ENCODE measurements around the gene LRRC58. TPM values are rescaled to one million over a fixed set of nuclear protein-coding genes. Genes with fewer than 3 reads are reported as not detected.

LRRC58 gene
- total and polyA plus RNA-seq, 7 donors = 4.2 to 48.5 (median 34.5) TPM

GRCh38 chr3:120348065-120348990 is 826 bp downstream of the LRRC58 start:
- intact Hi-C loops (cut with DNase I) = loop anchor here (1.0 to 10.0 kb wide), 6 partner anchors 49 to 454 kb away; partner anchors contain the start of genes GPR156 and GSK3B
- Histone ChIP-seq H3K36me3 (no peaks in the 10 kb centered on the region), H3K27ac (peak overlapping the region; percentile 84 to 96 (median 94)), H3K9me3 (no peaks in the 10 kb centered on the region), H3K4me3 (peak overlapping the region; percentile 62 to 92 (median 84)), H3K4me1 (peaks cover 0 to 42% (median 30%) of the 10 kb centered on the region in 4 donors), H3K27me3 (no peaks in the 10 kb centered on the region)
- TF ChIP-seq POLR2A (IDR thresholded peaks at IDR 0.05) (no peak), EP300 (IDR thresholded peaks at IDR 0.05) (no peak), CTCF (IDR thresholded peaks at IDR 0.05) (no peak)
- no peak for DNase-seq
- WGBS, 2 donors = 1% methylated on average over 41 of the region's 41 CpGs

- peaks cover 0 to 37% (median 20%) of the 10 kb centered on the region in 4 donors for H3K4me1 ChIP-seq
- intact Hi-C loops (cut with DNase I) = loop anchor here (10.0 kb wide), 2 partner anchors 250 to 450 kb away; partner anchors contain the start of gene GSK3B
- no peak for DNase-seq
- no peaks in the 10 kb centered on the region for H3K27me3 ChIP-seq
- no peak overlapping the region for H3K27ac ChIP-seq
- 12 to 43% methylated on average over 1 of the region's 1 CpG for WGBS, 2 donors
- H3K4me3 ChIP-seq = no peak overlapping the region
- H3K9me3 ChIP-seq = peaks cover 0 to 3% (median 0%) of the 10 kb centered on the region in 4 donors
- TF ChIP-seq POLR2A (IDR thresholded peaks at IDR 0.05) (no peak), POLR2AphosphoS5 (IDR thresholded peaks at IDR 0.05) (no peak), CTCF (IDR thresholded peaks at IDR 0.05) (no peak), EP300 (IDR thresholded peaks at IDR 0.05) (no peak)
- no peaks in the 10 kb centered on the region for H3K36me3 ChIP-seq
Observed at GRCh38 chr3:120344349-120344748, 4.8 kb downstream of the LRRC58 start.

- Histone ChIP-seq H3K4me1 (peaks cover 0 to 26% (median 10%) of the 10 kb centered on the region in 4 donors), H3K27ac (no peak overlapping the region), H3K36me3 (no peaks in the 10 kb centered on the region), H3K9me3 (peaks cover 0 to 5% (median 0%) of the 10 kb centered on the region in 4 donors), H3K4me3 (no peak overlapping the region), H3K27me3 (no peaks in the 10 kb centered on the region)
- DNase-seq = no peak
- intact Hi-C loops (cut with DNase I) = loop anchor here (10.0 kb wide), 2 partner anchors 247 to 447 kb away; partner anchors contain the start of gene GSK3B
- TF ChIP-seq EP300 (IDR thresholded peaks at IDR 0.05) (no peak), POLR2AphosphoS5 (IDR thresholded peaks at IDR 0.05) (no peak), POLR2A (IDR thresholded peaks at IDR 0.05) (no peak), CTCF (IDR thresholded peaks at IDR 0.05) (no peak)
- 87 to 94% methylated on average over 8 of the region's 8 CpGs for WGBS, 2 donors
Observed at GRCh38 chr3:120341658-120342346, 7.4 kb downstream of the LRRC58 start.

- no peak overlapping the region for H3K4me3 ChIP-seq
- no peak for DNase-seq
- no peak for TF ChIP-seq CTCF (IDR thresholded peaks at IDR 0.05)
- TF ChIP-seq EP300 (IDR thresholded peaks at IDR 0.05) = no peak
- no peak for TF ChIP-seq POLR2AphosphoS5 (IDR thresholded peaks at IDR 0.05)
- TF ChIP-seq POLR2A (IDR thresholded peaks at IDR 0.05) = no peak
- H3K27me3 ChIP-seq = no peaks in the 10 kb centered on the region
- peaks cover 0 to 9% (median 0%) of the 10 kb centered on the region in 4 donors for H3K4me1 ChIP-seq
- 98% methylated on average over 3 of the region's 3 CpGs for WGBS, 2 donors
- intact Hi-C loops (cut with DNase I) = no loop called here
- H3K9me3 ChIP-seq = peaks cover 0 to 5% (median 0%) of the 10 kb centered on the region in 4 donors
- no peak overlapping the region for H3K27ac ChIP-seq
- H3K36me3 ChIP-seq = peaks cover 0 to 6% (median 4%) of the 10 kb centered on the region in 4 donors
Observed at GRCh38 chr3:120339362-120339761, 9.8 kb downstream of the LRRC58 start.

All from sigmoid colon (tissue), 7 donors.